Measurements from ENCODE around the gene ZNF771. TPM values are rescaled to one million over a fixed set of nuclear protein-coding genes. Genes with fewer than 3 reads are reported as not detected.

Gene ZNF771
- 2.8 to 6.4 TPM (median 5.7 TPM) in 5 replicates for total RNA-seq (2022; extraction: Qiagen RNA extraction; ENCODE audit: low read depth)

DNA sequence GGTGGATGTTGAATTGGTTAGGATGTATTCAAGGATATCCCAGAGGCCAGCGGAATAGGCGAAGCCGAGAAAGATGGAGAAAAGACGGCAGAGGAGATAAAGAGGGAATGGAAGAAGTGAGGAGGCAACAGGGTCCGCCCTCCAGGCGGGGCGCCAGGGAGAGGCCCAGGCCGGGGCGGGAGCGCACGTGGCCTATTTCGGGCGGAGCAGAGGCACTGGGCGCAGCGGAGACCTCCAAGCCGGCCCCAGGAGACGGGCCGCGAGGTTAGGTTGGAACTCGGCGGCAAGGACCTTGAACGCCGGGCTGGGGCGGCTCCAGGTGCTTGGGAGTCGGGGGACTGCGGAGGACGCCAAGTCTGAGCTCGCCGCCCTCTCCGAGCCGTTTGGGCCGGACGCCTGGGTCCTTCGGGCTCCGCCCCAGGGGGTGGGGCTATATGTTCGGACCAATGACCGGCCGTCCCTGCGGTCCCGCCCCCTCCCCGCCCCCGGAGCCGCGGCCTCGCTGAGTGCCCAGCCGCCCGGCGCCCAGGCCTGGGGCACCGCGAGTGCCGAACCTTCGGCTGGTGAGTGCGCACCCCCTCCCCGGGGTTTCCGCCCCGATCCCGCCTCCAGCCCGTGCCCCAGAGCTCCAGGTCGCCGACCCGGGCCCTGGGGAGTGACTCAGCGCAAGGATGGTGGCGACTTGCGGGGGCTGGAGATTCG is at the start of gene ZNF771:
ZNF771 (plus strand) TSS at position 505 of the 702 bp plus-strand sequence. CDS start 448 bp downstream, outside the sequence.

DNA sequence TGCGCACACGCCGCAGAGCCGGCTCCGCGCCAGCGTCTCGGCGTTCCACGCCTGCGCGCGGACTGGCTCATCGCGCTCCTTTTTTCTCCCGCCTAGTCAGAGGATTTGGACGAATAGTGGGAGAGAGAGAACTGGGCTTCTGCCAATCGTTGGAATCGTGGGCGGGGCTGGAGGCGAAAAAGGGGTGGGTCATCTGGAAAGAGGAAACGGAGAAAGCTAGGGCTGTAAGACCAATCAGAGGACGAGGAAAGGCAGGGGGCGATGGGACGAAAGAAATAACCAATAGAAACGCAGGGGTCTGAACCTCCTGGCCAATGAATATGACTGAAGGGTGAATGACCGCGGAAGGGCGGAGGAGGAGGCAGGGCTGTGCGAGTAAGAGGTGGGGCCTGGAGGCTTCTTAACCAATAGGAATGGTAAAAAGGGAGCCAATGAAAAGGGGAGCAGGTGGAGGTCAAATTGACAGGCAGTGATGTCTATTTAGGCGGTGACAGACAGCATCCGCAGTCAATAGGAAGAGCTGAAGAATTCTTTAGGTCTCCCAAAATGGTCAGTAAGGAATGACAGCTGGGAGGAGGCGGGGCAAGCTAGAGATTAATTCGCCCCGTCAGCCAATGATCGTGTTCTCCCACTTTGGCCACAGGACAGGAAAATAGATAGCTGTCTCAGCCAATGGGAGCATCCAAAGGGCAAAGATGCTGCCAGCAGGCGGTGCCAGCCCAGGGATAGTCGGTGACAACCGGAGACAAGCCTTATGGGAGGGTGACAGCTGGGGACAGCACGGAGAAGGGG is 36.8 kb upstream of the ZNF771 start, which contains the start of gene TBC1D10B:
TBC1D10B (minus strand) TSS at position 39 of the 792 bp plus-strand sequence. CDS start 311 bp downstream, outside the sequence.

DNA sequence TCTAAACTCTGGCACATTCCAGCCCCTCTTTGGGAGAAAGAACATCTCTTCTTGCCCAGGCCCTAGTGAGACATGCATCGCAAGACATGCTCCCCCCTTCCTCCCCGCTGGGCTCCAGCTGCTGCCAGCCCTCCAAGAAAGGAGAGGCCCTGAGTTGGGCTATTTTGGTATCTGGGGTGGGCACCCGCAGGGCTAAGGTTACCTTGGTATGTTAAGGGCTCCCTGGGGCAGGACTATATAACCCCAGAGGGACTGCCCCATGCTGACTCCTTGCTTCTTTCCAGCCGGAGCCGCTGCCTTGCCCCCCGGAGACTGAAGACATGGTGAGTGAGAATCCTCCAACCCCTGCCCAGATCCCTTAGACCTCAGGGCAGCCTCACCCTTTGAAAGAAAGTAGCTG is 32.9 kb upstream of the ZNF771 start, which contains the start of gene MYL11:
MYL11 (plus strand) TSS at position 265 of the 400 bp plus-strand sequence; CDS start at position 321, 56 bp downstream.

DNA sequence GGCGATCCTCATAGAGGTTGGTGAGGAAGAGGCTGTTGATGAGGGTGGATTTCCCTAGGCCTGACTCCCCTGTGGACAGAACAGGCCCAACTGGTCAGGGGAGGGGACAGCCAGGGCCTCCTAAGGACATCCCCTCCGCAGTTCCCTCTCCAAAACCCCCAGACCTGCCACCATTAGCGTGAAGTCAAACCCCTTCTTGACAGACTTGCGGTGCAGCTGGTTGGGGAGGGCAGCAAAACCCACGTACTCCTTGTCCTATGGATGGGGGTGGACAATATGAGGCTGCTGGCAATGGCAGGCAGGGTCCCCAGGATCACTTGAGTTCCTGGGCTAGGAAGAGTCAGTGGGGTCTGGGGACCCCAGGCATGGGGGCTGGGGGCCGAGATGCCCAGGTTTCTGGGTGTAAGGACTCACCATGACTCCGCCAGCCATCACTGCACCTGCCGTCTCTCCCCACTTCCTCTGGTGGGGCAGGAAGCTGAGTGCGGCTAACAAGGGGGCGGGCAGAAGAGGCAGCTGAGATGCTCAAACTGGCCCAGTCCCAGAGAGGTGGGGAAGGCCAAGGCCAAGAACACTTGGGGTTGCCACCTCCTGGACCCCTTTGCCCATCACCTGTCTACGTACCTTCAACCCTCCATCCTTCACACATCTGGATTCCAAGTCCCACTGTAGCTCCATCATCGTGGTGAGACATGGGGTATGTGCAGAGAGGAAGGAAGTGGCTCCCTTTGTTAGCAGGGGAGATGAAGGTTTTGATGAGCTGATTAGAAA is 25.1 kb upstream of the ZNF771 start, which contains the start of gene SEPTIN1:
SEPTIN1 (minus strand) TSS at position 451 of the 771 bp plus-strand sequence; CDS start at position 432, 19 bp downstream.

DNA sequence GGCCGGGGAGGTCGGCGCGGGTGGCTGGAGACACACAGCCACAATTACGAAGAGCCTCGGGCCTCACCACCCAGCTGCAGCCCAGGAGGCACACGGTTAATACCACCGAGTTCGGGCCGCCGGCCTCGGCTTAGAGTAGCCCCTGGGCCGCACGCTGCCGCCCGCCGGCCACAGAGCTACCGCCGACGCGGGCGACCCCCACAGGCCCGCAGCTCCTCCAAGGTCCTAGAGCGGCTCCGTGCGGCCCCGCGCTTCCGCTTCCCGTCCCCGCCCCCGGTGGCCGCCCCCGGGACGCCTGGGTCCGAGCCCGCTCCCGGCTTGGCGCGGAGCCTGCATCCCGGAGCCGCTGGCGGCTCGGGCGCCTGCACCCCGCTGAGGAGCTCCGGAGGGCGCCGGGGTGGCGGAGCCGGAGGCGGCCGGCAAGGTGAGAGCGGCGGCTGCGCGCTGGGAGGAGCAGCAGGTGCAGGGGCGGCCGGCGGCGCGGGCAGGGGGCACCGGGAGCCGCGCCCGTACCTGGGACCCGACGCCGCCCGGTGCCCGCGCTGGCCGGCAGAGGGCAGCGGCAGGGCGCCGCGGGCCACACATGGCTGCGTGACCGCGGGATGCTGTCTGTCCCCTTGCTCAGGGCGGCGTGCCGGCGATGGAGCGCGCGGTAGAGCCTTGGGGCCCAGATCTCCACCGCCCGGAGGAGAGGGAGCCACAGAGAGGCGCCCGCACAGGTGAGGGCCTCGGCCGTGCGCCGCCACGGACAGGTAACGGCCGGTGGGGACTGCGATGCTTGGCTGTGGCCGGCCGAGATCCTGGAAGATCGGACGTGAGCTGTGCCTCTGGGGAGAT is 12.0 kb upstream of the ZNF771 start, which contains the start of gene ZNF48:
ZNF48 (plus strand) TSS at position 266 of the 837 bp plus-strand sequence; CDS start at position 641, 375 bp downstream.

DNA sequence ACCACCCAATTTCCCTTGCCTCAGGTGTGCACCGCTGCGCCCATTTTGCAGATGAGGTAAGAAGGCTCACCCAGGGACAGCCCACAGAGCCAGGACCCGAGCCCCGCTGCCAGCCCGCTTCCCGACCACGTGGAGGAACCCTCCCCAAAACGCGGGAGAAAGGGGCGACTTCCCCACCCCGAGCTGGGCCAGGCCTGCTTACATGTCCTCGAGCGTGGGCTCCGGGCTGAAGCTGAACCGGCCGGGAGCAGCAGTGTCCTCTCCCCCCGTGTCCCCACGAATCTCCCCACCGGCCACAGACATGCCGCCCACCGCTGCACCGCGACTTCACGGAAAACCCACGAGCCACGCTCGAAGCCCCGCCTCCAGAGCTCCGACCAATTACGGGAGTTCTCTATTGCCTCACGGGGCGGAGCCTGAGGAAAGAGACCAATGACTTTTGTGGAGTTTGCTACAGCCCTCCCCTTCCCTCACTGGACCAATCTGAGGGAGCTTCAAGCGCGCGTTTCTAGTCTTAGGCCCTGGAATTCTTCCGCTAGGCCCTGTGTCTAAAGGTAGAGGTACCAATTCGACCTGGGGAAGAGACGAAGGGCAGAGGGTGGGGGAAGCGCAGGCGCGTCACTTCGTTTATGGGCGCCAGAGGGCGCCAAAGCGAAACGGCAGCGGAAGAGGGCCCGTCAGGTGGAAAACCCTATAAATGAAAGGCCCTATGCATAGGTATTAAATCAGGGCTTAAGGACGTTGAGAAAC is 22.4 kb downstream of the ZNF771 start, which contains the start of gene DCTPP1:
DCTPP1 (minus strand) TSS at position 353 of the 750 bp plus-strand sequence; CDS start at position 303, 50 bp downstream.

DNA sequence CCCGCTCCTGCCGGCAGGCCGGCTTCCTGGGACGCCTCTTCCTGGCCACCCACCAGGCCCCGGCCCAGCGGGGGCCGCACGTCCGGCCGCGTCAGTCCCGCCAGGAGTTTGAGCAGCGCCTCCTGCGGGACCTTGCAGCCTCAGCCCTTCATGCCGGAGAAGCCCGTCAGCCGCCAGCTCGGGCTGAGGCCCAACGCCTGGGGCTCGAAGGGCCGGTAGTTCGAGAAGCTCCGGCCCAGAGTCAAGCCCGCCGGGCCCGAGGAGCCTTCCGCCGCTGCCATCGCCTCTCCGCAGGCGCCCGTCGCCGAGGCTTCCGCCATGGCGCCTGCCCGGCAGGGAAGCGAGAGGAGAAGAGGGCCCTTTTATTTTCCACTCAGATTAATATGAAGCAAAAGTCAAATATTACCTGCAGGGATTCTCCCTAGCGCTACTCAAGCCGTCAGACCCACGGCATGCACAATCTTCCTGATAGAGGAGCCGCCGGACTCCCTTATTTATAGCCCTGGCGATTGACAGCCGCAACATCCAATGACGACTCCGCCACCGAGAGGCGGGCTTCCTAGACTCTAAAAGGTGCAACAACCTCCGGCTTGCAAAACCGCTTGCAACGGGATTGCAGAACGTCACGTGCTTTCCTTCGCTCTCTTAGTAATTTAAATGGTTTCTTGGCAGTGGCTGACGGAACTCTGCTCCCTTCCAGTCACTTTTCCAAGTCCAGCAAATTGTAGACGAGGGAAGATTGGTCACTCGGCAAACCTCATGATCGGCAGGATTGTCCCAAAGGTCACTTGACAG is 38.2 kb downstream of the ZNF771 start, which contains the start of gene SEPHS2:
SEPHS2 (minus strand) TSS at position 467 of the 795 bp plus-strand sequence; CDS start at position 320, 147 bp downstream.

Other genes with a start within 250 kb of the ZNF771 start
- gene CORO1A, start 224.0 kb upstream of the ZNF771 start, total RNA-seq (2022; extraction: Qiagen RNA extraction; ENCODE audit: low read depth), result 2.6 to 6.0 TPM (median 3.1 TPM) in 5 replicates
- 149 to 252 TPM (median 217 TPM) in 5 replicates for gene BOLA2B, start 213.9 kb upstream of the ZNF771 start, total RNA-seq (2022; extraction: Qiagen RNA extraction; ENCODE audit: low read depth)
- 7.2 to 24.4 TPM (median 12.9 TPM) in 5 replicates for gene SLX1A, start 213.7 kb upstream of the ZNF771 start, total RNA-seq (2022; extraction: Qiagen RNA extraction; ENCODE audit: low read depth)
- gene SULT1A3, start 208.4 kb upstream of the ZNF771 start, total RNA-seq (2022; extraction: Qiagen RNA extraction; ENCODE audit: low read depth), result 4.2 to 10.3 TPM (median 8.6 TPM) in 5 replicates
- 2.2 to 2.9 TPM (median 2.5 TPM) in 5 replicates for gene NPIPB13, start 159.1 kb upstream of the ZNF771 start, total RNA-seq (2022; extraction: Qiagen RNA extraction; ENCODE audit: low read depth)
- gene CD2BP2, start 52.3 kb upstream of the ZNF771 start, total RNA-seq (2022; extraction: Qiagen RNA extraction; ENCODE audit: low read depth), result 59.6 to 69.1 TPM (median 68.3 TPM) in 5 replicates
- gene TBC1D10B, start 37.1 kb upstream of the ZNF771 start, total RNA-seq (2022; extraction: Qiagen RNA extraction; ENCODE audit: low read depth), result 25.3 to 35.6 TPM (median 33.7 TPM) in 5 replicates
- 0.17 to 0.64 TPM (median 0.42 TPM) in 3 of 5 replicates, not detected in the others for gene MYL11, start 32.8 kb upstream of the ZNF771 start, total RNA-seq (2022; extraction: Qiagen RNA extraction; ENCODE audit: low read depth)
- 1.4 to 2.2 TPM (median 1.8 TPM) in 5 replicates for gene SEPTIN1, start 25.0 kb upstream of the ZNF771 start, total RNA-seq (2022; extraction: Qiagen RNA extraction; ENCODE audit: low read depth)
- 10.4 to 14.2 TPM (median 12.3 TPM) in 5 replicates for gene ZNF48, start 12.2 kb upstream of the ZNF771 start, total RNA-seq (2022; extraction: Qiagen RNA extraction; ENCODE audit: low read depth)
- 105 to 146 TPM (median 134 TPM) in 5 replicates for gene DCTPP1, start 22.4 kb downstream of the ZNF771 start, total RNA-seq (2022; extraction: Qiagen RNA extraction; ENCODE audit: low read depth)
- 51.5 to 56.6 TPM (median 52.3 TPM) in 5 replicates for gene SEPHS2, start 38.3 kb downstream of the ZNF771 start, total RNA-seq (2022; extraction: Qiagen RNA extraction; ENCODE audit: low read depth)
- gene ITGAL, start 65.1 kb downstream of the ZNF771 start, total RNA-seq (2022; extraction: Qiagen RNA extraction; ENCODE audit: low read depth), result 0.08 to 0.22 TPM (median 0.10 TPM) in 3 of 5 replicates, not detected in the others
- 32.6 to 49.0 TPM (median 48.3 TPM) in 5 replicates for gene ZNF768, start 119.0 kb downstream of the ZNF771 start, total RNA-seq (2022; extraction: Qiagen RNA extraction; ENCODE audit: low read depth)
- 2.8 to 4.9 TPM (median 4.4 TPM) in 5 replicates for gene ZNF747, start 127.3 kb downstream of the ZNF771 start, total RNA-seq (2022; extraction: Qiagen RNA extraction; ENCODE audit: low read depth)
- 5.0 to 6.8 TPM (median 6.1 TPM) in 5 replicates for gene ZNF764, start 150.8 kb downstream of the ZNF771 start, total RNA-seq (2022; extraction: Qiagen RNA extraction; ENCODE audit: low read depth)
- 6.3 to 8.5 TPM (median 7.6 TPM) in 5 replicates for gene ZNF688, start 164.1 kb downstream of the ZNF771 start, total RNA-seq (2022; extraction: Qiagen RNA extraction; ENCODE audit: low read depth)
- not detected in 5 replicates for gene ZNF785, start 178.1 kb downstream of the ZNF771 start, total RNA-seq (2022; extraction: Qiagen RNA extraction; ENCODE audit: low read depth)
- gene ZNF689, start 202.8 kb downstream of the ZNF771 start, total RNA-seq (2022; extraction: Qiagen RNA extraction; ENCODE audit: low read depth), result 7.6 to 10.3 TPM (median 9.2 TPM) in 5 replicates
- gene PRR14, start 243.4 kb downstream of the ZNF771 start, total RNA-seq (2022; extraction: Qiagen RNA extraction; ENCODE audit: low read depth), result 19.0 to 29.6 TPM (median 26.7 TPM) in 5 replicates

All from A549 treated with CpdA at 1 μM for 4 hours (cell line).